GM21619 (cell line): ENCODE data around the gene LSS.
A peak's percentile ranks its signal among the peaks of the same experiment; 100 is the strongest.

Experiments
- ATAC-seq: cut with Tn5 transposase; IDR thresholded peaks from one replicate; pipeline ENCODE4 v1.9.1; 2021; ENCODE audit not compliant: unreplicated experiment

The LSS gene

DNA sequence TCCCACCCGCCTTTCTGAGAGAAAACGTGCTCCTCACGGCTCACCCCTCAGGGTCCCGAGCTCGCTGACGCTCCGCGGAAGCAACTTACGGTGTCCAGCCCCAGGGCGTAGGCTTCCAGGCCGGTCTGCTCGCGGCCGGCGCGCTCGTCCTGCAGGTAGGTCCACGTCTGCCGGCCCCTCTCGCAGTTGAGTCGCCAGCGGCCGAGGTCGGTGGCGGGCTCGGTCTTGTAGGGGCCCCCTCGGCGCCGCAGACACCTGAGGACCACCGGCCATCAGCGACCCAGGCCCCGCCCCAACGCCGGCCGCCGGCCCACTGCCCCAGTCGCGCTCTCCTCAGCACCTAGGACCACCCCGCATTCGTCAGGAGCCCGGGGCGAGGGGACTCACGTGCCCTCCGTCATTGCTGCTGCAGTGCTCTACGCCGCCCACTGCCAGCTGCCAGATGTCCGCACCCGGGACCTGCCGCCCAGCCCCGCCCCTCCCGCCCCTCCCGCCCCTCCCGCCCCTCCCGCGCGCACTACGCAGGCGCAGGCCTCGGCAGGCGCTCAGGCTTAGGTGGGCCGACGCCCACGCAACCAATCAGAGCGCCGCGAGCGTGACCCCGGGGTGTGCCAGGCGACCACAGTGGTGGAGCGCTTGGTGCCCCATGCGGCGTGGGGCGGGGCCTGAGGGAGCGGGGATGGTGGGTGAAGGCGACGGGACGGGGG is at the start of gene LSS:
LSS (minus strand) TSS at position 430 of the 707 bp plus-strand sequence; CDS start at position 401, 29 bp downstream.
- peak; percentile 68 for ATAC-seq

DNA sequence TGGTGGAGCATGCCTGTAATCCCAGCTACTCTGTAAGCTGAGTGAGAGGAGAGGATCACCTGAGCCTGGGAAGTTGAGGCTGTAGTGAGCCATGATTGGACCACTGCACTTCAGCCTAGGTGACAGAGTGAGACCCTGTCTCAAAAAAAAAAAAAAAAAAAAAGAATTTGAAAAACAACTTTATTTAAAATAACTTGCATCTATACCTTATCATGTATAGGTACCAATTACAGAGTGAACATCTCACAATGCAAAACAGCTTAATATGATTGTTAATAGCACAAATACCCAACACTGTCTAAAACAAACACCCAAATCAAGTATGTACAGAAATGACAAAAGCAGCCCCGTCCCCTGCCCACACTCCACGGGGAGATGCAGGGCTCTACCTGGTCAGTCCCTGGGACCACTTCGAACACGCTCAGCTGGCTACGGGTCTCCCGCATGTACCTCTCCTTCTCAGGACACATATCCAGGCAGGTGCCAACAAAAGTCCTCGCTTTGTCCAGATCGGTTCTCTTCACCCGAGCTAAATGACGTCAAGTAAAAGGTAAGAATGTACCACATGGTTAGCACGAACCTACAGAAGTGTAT is 46.3 kb upstream of the LSS start:
- no peak for ATAC-seq

DNA sequence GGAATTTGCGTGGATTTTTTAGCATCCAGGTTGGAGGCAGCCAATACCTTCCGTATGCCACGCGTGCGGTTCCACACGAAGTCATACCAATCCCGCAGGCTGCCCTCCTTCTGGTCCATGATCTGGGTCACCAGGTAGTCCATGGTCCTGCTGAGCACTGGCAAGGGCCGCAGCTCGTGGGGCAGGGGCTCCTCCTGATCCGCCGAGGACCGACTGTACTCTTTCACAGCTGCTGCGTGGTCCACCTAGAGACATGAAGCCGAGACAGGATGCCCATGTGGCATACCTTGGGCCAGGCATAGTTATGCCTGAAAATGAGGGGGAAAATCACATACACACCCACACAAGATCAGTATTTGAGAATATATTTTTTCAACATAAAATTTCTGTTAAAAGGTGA is 44.8 kb upstream of the LSS start:
- no peak for ATAC-seq

DNA sequence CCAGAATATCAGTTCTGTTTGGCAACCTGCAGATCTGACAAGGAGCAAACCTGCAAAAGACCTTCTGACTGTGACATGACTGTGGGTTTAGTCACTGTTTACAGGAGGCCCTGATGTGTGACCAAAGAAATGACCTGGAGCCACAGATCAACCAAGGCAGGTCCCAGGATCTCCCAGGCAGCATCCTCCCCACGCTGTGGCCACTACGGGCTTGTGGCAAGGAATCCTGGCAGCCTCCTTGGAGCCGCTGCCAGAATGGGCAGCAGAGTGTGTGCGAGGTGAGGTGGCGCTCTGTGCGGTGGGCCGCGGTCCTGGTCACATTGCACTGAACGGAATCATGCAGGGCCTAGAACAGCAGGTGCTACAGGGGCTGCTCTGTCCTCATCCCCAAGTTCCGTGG is 40.9 kb upstream of the LSS start:
- ATAC-seq: no peak

DNA sequence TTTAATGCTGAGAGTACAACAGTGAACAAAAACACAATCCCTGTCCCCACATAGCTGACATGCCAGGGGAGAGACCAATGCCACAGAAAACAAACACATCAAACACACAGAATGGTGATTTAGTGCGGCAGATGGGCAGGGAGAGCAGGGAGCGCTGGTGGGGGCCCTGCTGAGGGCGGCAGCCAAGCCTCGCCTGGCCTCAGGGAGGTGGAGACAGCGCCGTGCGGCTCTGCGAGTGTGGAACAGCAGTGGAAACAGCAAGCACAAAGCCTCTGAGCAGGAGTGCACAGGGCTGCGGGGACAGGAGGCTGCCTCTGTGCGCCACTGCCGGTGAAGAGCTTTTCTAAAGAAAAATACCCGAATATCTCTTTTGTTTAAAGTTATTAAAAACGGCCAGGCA is 39.8 kb upstream of the LSS start:
- no peak for ATAC-seq

DNA sequence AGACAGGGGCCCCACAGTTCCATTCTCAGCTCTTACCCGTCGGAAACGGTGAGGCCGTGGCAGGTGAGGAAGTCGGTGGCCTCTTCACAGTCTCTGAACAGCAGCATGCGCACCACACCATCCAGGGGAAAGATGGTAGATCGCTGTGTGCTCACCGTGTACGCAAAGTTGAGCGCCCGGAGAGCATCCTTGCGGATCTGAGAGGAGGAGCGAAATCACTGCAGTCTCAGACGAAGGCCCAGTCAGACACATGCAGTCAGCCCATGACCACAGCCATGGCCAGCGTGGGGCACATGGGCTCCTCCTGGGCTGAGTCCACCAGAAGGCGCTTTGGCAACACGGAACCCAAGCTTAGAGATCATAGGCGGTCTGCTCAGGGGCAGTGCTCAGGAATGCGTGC is 38.4 kb upstream of the LSS start:
- no peak for ATAC-seq

DNA sequence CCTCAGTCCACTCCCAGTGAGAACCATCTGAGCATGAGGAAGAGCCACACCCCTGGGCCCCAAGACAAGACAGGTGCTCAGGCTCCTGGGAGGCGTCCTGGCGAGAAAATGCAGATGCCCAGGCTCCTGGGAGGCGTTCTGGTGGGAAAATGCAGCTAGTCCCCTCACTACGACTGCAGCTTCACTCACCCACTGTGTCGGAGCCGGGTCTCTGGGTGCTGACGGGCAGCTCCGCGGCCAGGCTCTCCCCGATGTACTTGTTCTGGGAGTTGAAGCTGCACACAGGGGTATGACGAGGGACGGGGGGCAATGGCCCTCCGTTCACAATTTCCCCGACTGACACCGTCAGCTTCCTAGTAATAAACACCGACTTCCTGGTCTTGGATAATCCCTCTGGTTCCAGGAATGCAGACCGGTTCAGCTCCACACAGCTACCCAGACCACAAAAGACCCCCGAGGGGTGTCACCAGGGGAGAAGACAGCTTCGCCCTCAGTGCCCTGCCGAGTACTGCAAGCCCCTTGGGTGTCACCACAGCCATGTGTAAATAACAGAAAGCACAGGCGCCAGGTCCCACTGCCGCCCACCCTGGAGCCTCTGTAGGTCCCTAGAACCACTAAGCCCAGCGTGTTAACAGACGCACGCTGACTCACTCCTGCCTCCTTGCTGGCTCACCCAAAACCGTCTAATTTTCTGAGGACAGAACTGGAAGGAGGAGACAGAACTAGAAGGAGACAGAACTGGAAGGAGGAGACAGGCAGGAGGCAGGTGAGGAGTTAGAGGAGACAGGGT is 37.4 kb upstream of the LSS start:
- no peak for ATAC-seq

DNA sequence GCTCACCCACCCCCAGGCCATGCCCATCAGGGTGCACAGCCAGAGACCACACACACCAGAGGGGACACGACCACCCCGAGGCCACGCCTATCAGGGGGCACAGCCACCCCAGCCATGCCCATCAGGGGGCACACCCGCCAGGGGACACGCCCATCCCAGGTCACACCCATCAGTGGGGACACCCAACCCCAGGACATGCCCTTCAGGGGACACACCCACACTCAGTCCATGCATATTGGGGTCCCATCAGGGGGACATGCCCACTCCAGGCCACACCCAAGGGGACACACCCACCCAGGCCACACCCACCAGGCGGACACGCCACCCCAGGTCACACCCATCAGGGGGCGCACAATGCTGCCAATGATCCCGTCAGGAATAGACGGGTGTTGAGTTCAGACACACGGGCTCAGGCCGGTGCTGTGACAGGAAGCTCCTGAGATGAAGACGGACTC is 36.1 kb upstream of the LSS start:
- no peak for ATAC-seq

DNA sequence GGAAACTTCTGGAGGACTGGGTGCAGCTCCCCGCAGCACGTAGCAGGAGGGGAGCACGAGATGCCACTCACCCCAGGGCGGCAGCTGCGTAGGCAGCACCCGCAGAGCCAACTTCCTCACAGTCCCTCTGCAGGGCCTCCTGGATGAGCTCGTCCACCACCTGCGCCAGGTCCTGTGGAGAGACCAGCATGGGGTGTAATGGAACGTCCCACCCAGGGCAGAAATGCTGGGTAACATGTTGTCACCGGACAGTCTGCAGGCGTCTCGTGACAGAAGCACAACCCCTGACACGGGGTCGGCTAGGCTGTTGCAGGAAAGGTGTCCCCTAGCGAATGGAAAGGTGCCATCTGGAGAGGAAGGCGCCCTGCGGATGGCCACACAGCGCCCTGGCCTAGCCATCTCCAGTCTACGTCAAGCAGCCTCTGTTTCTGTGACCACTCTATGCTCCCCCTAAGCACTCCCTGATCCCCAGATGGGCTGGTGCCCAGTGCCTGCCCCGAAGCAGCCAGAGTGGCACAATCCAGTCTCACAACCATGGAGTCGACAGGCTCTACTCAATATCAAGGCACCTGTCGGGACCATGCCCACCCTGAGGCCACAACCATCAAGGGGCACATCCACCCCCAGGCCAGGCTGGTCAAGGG is 35.6 kb upstream of the LSS start:
- no peak for ATAC-seq

DNA sequence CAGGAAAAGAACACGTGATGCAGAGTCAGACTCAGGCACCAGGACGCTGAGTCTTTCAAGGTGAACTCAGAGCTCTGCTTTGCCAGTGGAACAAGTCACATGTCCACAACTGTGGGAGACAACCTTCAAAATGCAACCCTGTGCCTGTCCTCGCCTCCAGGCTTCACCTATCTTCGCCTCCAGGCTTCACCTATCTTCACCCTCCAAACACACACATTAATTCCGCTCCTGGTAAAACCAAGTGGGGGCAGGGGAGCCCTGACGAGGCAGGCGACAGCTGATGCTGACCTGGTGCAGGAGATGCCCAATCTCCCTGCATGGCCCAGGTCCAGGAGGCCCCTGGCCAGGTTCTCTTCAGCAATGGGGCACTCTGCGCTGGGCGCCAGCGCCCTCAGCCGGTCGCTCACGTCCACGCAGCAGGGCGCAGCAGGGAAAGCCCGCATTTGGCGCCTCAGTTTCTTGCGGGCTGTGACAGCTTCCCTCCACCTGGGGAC is 28.0 kb upstream of the LSS start:
- ATAC-seq: no peak

DNA sequence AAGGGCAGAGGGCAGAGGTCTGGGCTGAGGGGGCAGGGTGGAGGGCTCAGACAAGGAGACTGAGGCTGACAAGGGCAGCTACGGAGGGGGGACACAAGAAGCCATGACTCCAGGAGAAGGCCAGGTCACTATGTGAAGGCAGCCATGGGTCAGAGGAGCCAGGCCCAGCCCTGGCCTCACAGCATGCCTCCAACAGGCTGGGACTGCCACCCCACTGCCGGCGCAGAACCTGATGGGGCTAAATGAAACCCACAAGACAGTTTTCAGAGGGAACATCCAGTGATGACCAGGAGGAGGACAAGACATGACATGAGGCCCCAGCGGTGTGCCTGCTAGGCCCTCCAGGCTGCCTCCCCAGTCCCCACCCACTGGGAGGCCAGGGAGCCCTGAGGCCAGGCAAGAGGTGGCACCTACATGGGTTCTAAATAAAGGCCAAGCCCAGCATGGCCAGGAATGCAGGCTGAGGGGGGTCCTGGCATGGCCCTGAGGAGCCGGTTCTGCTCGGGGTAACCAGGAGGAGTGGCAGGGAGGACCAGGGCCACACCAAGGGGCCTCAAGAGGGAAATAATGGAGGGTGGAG is 27.3 kb upstream of the LSS start:
- ATAC-seq: no peak

DNA sequence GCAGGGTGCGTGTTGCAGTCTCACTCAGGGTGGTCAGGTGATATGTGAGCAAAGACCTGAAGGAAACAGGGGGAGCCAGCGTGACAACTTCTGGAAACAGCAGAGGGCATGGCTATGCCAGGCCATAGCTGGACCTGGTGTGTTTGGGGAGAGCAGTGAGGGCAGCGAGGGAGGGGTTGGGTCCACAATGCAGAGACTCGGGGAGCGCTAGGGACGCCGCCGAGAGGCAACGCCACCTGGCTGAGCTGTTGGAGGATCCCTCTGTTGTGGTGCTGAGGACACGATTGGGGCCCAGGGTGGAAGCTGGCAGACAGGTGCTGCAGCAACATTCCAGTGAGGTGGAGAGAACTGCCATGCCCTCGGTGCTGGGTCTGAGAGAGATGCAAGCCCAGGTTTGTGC is 26.6 kb upstream of the LSS start:
- ATAC-seq: no peak

DNA sequence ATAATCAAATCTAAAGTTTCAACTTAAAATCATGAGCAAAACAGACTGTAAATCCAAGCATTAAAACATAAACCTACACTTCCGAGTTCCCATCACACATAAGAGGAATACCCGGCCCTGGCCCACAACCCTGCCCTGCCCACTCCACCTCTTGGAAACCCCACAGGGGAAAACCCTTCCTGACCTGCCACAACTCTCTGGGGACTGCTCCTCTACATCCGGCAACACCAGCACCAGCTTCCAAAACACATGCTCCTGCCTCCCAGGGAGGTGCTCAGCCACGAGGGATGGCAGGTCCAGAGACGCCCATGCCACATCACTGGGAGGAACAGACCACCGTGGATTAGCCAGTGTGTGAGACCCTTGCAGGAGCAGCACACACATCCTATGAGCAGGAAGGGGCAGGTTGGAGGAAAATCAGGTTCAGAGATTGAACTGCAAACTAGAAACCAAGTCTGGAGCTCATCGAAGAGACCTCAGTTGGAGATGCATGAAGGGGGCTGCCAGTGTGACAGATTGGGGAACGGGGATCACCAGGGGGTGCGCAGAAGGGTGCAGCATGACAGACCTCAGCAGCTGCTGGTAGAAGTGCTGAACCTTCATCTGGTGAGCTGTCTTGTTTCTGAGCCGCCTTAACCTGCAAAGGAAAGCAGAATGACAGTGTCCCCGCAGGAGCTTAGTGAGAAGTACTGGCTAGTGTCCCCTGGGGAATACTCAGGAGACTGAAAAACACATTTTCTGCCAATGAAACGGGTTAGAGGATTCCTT is 25.8 kb upstream of the LSS start:
- ATAC-seq: no peak

DNA sequence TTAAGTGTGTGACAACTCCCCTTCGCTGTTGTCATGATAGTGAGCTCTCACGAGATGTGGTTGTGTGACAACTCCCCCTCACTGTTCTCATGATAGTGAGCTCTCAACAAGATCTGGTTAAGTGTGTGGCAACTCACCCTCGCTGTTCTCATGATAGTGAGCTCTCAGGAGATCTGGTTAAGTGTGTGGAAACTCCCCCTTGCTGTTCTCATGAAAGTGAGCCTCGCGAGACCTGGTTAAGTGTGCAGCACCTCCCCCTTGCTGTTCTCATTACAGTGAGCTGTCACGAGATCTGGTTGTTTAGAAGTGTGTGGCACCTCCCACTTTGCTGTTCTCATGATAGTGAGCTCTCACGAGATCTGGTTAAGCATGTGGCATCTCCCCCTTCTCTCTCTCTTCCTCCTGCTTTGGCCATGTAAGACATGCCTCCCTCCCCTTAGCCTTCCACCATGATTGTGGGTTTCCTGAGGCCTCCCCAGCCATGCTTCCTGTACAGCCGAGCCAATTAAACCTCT is 25.1 kb upstream of the LSS start:
- peak; percentile 69 for ATAC-seq

DNA sequence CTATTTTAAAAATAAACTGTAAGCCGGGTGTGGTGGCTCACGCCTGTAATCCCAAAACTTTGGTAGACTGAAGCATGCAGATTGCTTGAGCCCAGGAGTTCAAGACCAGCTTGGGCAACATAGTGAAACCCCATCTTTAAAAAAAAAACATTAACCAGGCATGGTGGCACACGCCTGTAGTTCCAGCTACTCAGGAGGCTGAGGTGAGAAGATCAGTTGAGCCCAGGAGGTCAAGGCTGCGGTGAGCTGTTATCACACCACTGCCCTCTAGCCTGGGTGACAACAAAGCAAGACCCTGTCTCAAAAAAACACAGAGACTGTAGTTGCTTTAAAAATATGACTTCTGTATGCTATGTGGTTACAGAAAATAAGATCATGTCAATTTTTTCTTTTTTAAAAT is 24.3 kb upstream of the LSS start:
- no peak for ATAC-seq

DNA sequence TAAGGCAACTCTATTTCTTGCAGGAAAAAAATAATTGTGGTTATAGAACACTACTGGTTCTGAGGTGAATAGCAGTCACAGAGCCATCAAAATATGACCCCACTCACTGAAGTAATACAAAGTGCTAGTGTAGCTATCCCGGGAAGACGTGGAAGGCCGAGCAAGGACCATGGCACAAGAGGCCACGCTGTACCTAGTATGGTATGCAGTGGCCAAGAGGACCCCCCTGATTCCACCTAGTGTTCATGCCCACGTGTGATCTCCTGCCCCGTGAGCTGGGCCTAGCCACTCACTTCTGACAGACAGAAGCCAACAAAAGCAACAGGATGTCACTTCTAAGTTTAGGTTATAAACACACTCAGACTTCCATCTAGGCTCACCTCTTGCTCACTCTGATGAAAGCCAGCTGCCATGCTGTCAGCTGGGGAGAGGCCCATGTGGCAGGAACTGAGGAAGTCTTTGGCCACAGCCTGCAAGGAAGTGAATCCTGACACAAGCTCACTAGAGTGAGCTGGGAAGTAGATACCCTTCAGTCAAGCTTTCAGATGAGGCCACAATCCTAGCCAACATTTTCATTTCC is 21.7 kb upstream of the LSS start:
- ATAC-seq: no peak

DNA sequence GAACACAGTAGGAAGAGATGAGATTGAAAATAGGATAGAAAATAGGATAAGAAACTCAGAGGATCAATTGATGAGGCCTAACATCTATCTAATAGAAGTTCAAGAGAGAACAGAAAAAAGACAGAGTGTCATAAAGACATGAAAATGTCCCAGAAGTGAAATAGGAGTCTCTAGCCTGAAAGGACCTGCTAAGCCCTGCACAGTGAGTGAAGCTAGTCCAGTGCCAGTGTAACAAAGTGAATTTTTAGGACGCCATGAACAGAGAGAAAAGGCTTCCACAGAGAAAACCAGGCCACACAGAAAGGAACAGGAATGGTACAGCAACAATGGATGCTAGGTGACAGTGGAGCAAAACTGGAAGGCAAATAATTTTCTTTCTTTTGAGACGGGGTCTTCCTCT is 20.3 kb upstream of the LSS start:
- ATAC-seq: no peak

DNA sequence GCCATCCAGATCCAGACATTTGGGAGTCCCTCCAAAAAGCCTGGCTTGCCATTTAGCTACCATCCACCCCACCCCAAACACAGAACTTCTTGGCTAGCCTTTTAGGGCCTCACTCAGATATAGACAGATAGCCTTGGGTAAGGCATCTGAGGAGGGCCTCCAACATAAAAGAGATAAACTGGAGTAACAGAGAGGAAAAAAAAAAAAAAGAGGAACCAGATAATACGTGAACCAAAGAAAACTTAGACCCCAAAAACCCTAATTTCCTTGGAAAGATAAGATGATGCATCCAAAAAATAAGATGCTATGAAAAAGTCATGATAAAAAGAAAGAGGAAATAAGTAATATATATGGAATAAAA is 19.8 kb upstream of the LSS start:
- ATAC-seq: no peak

DNA sequence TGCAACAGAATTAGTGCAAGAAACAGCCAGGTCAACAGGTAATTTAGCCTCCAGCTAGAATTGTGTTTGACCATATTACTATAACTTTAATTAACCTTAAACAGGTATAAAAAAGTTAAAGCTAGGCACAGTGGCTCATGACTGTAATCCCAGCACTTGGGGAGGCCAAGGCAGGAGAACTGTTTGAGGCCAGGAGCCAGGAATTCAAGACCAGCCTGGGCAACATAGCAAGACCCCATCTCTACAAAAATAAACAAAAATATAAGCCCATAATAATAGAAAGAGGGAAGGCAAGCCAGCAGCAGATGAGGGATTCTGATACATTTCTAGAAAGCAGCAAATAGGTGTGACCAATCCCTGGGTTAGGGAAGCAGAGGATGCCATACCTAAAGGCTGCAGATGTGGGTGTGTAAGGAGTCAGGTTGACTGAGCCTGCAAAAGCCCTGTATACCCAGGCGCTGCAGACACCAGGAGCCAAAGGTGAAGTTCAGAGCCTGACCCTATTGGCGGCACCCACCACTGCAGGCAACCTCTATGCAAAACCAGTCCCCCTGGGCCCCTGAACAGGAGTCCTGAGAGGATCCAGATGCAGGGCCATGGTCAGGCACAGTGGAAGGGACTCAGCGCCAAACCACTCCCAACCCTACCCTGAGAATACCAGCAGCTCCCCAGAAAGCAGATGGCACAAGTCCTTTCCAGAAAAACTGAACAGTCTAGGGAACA is 19.3 kb upstream of the LSS start:
- ATAC-seq: no peak
